ENCODE results near the gene ZBTB3.

DNA sequence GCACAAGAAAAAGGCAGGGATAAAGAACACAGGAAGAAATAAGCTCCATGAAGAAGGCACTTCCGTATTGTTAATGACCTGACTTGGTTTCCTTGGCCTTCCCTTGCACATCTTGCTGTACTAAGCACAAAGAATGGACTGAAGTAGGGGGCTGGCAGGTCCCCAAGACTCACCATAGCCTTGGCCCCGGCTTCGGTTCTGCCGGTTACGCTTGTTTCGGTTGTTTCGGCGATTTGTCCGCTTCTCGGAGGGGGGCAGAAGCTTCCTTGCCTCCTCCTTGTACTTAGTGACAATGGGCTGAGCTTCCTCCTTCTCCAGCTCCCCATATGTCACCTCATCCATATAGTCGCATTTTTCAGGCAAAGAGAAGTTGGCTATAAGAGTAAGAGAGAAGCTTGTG is 37.1 kb downstream of the ZBTB3 start:
- no peak for TF ChIP-seq EZH2 (optimal IDR thresholded peaks at IDR 0.05; ENCODE audit: low read depth, low read length)
- TF ChIP-seq, protein P1, sequence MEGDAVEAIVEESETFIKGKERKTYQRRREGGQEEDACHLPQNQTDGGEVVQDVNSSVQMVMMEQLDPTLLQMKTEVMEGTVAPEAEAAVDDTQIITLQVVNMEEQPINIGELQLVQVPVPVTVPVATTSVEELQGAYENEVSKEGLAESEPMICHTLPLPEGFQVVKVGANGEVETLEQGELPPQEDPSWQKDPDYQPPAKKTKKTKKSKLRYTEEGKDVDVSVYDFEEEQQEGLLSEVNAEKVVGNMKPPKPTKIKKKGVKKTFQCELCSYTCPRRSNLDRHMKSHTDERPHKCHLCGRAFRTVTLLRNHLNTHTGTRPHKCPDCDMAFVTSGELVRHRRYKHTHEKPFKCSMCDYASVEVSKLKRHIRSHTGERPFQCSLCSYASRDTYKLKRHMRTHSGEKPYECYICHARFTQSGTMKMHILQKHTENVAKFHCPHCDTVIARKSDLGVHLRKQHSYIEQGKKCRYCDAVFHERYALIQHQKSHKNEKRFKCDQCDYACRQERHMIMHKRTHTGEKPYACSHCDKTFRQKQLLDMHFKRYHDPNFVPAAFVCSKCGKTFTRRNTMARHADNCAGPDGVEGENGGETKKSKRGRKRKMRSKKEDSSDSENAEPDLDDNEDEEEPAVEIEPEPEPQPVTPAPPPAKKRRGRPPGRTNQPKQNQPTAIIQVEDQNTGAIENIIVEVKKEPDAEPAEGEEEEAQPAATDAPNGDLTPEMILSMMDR (IDR thresholded peaks at IDR 0.05; ENCODE audit: low read length): no peak
- TF ChIP-seq EZH2phosphoT487 (IDR thresholded peaks at IDR 0.05; ENCODE audit: low read length): no peak

All from MM.1S (cell line).